ENCODE data around the gene FBXO30. TPM values are rescaled to one million over a fixed set of nuclear protein-coding genes. Genes with fewer than 3 reads are reported as not detected.
A peak's percentile ranks its signal among the peaks of the same experiment; 100 is the strongest.

Gene FBXO30
- total and polyA plus RNA-seq, 9 of the 15 experiments (the other 6 are each of a cell fraction or from before 2014, with no cell fraction given) = 3.6 to 12.8 (median 7.1) TPM

GRCh38 chr6:145813285-145814034 lies 1.1 kb downstream of the FBXO30 start (continued):
- TF ChIP-seq MEIS2 (IDR thresholded peaks at IDR 0.05; ENCODE audit: partially characterized antibody) (no peak), SUPT5H (IDR thresholded peaks at IDR 0.05) (no peak; the same call in 1 of the 2 replicates), HMGXB4 (CRISPR knock-in tag; IDR thresholded peaks at IDR 0.05) (no peak), SMAD2 (IDR thresholded peaks at IDR 0.05; ENCODE audit: low read depth, low read length) (no peak), POLR2G (IDR thresholded peaks at IDR 0.05; ENCODE audit: low read depth, low read length) (no peak; the same call in 1 of the 2 replicates), NFXL1 (CRISPR knock-in tag; IDR thresholded peaks at IDR 0.05) (no peak), CREB1 (IDR thresholded peaks at IDR 0.05) (no peak; the same call in 1 of the 2 replicates), CREB1 (CRISPR knock-in tag; IDR thresholded peaks at IDR 0.05) (no peak), MCM2 (IDR thresholded peaks at IDR 0.05; ENCODE audit: low read depth) (no peak), E4F1 (CRISPR knock-in tag; IDR thresholded peaks at IDR 0.05; ENCODE audit: borderline replicate concordance) (no peak), TRIM25 (IDR thresholded peaks at IDR 0.05; ENCODE audit: borderline replicate concordance) (no peak), TAF9B (IDR thresholded peaks at IDR 0.05; ENCODE audit: partially characterized antibody) (peak; percentile 10), SFPQ (IDR thresholded peaks at IDR 0.05; ENCODE audit: low read depth, low read length) (no peak), NR2C2 (CRISPR knock-in tag; IDR thresholded peaks at IDR 0.05) (no peak), NR2C2 (tag; IDR thresholded peaks at IDR 0.05) (no peak), NFE2L1 (tag; IDR thresholded peaks at IDR 0.05; ENCODE audit: borderline replicate concordance, low read depth) (peak; percentile 74), FOXA3 (CRISPR knock-in tag; conservative IDR thresholded peaks at IDR 0.05 in 1 of 2, IDR thresholded peaks at IDR 0.05 in 1 of 2) (no peak), XRCC4 (IDR thresholded peaks at IDR 0.05; ENCODE audit: extremely low read depth, insufficient read depth, insufficient read length) (no peak), EZH2 (IDR thresholded peaks at IDR 0.05; ENCODE audit: borderline replicate concordance, low read depth, low read length) (no peak), SIX5 (IDR thresholded peaks at IDR 0.05; ENCODE audit: borderline replicate concordance in 1 of 2, insufficient read depth in 1 of 2, low read depth in 1 of 2, low read length in 2 of 2) (no peak)

Measured in K562 (cell line).